ENCODE data around the gene MTA2.
"Not testable (repeated sequence)": the region's sequence is repeated elsewhere in the genome, so short reads cannot be mapped to it uniquely, and the experiment has no call there.

MTA2 gene

GRCh38 chr11:62569611-62570010, 32.1 kb downstream of the MTA2 start:
- Histone ChIP-seq H3K9me3 (ENCODE audit: control insufficient read depth in 2 of 2, low read length in 2 of 2) (no peaks in the 10 kb centered on the region), H3K4me1 (ENCODE audit: control insufficient read depth in 2 of 2, insufficient read depth in 2 of 2, low read length in 2 of 2) (peaks cover 9 to 15% of the 10 kb centered on the region in 2 donors), H3K27ac (ENCODE audit: low read depth in 2 of 2, low read length in 2 of 2) (no peak overlapping the region), H3K4me3 (ENCODE audit: low read length in 2 of 2) (no peak overlapping the region), H3K9ac (ENCODE audit: low read depth in 1 of 2, low read length in 2 of 2) (no peak overlapping the region), H3K36me3 (ENCODE audit: control insufficient read depth in 2 of 2, insufficient read depth in 2 of 2, low read length in 2 of 2) (peaks cover 43 to 51% of the 10 kb centered on the region in 2 donors), H3K27me3 (ENCODE audit: control insufficient read depth in 2 of 2, insufficient read depth in 2 of 2, low read length in 2 of 2) (no peaks in the 10 kb centered on the region)

- H3K9me3 ChIP-seq (ENCODE audit: control insufficient read depth in 2 of 2, low read length in 2 of 2), result no peaks in the 10 kb centered on the region
- peaks cover 0 to 4% of the 10 kb centered on the region in 2 donors for H3K4me1 ChIP-seq (ENCODE audit: control insufficient read depth in 2 of 2, insufficient read depth in 2 of 2, low read length in 2 of 2)
- peaks cover 50 to 65% of the 10 kb centered on the region in 2 donors for H3K36me3 ChIP-seq (ENCODE audit: control insufficient read depth in 2 of 2, insufficient read depth in 2 of 2, low read length in 2 of 2)
- no peak overlapping the region for H3K27ac ChIP-seq (ENCODE audit: low read depth in 2 of 2, low read length in 2 of 2)
- H3K4me3 ChIP-seq (ENCODE audit: low read length in 2 of 2), result no peak overlapping the region
- no peak overlapping the region for H3K9ac ChIP-seq (ENCODE audit: low read depth in 1 of 2, low read length in 2 of 2)
- H3K27me3 ChIP-seq (ENCODE audit: control insufficient read depth in 2 of 2, insufficient read depth in 2 of 2, low read length in 2 of 2), result no peaks in the 10 kb centered on the region
Measured at GRCh38 chr11:62567018-62567633, 34.5 kb downstream of the MTA2 start.

- no peaks in the 10 kb centered on the region for H3K9me3 ChIP-seq (ENCODE audit: control insufficient read depth in 2 of 2, low read length in 2 of 2)
- H3K4me3 ChIP-seq (ENCODE audit: low read length in 2 of 2), result no peak overlapping the region
- H3K36me3 ChIP-seq (ENCODE audit: control insufficient read depth in 2 of 2, insufficient read depth in 2 of 2, low read length in 2 of 2), result peaks cover 45 to 62% of the 10 kb centered on the region in 2 donors
- H3K27me3 ChIP-seq (ENCODE audit: control insufficient read depth in 2 of 2, insufficient read depth in 2 of 2, low read length in 2 of 2), result no peaks in the 10 kb centered on the region
- H3K9ac ChIP-seq (ENCODE audit: low read depth in 1 of 2, low read length in 2 of 2), result no peak overlapping the region
- no peaks in the 10 kb centered on the region for H3K4me1 ChIP-seq (ENCODE audit: control insufficient read depth in 2 of 2, insufficient read depth in 2 of 2, low read length in 2 of 2)
- H3K27ac ChIP-seq (ENCODE audit: low read depth in 2 of 2, low read length in 2 of 2), result no peak overlapping the region
Measured at GRCh38 chr11:62566247-62566646, 35.4 kb downstream of the MTA2 start.

- Histone ChIP-seq H3K27ac (ENCODE audit: low read depth in 2 of 2, low read length in 2 of 2) (no peak overlapping the region), H3K4me3 (ENCODE audit: low read length in 2 of 2) (no peak overlapping the region), H3K9me3 (ENCODE audit: control insufficient read depth in 2 of 2, low read length in 2 of 2) (no peaks in the 10 kb centered on the region), H3K9ac (ENCODE audit: low read depth in 1 of 2, low read length in 2 of 2) (no peak overlapping the region), H3K4me1 (ENCODE audit: control insufficient read depth in 2 of 2, insufficient read depth in 2 of 2, low read length in 2 of 2) (peaks cover 3 to 5% of the 10 kb centered on the region in 2 donors), H3K36me3 (ENCODE audit: control insufficient read depth in 2 of 2, insufficient read depth in 2 of 2, low read length in 2 of 2) (peaks cover 37 to 54% of the 10 kb centered on the region in 2 donors), H3K27me3 (ENCODE audit: control insufficient read depth in 2 of 2, insufficient read depth in 2 of 2, low read length in 2 of 2) (no peaks in the 10 kb centered on the region)
Measured at GRCh38 chr11:62565100-62565802, 36.4 kb downstream of the MTA2 start.

GRCh38 chr11:62561677-62562230, 39.9 kb downstream of the MTA2 start:
- not testable (repeated sequence) for H3K27ac ChIP-seq (ENCODE audit: low read depth in 2 of 2, low read length in 2 of 2); H3K9ac ChIP-seq (ENCODE audit: low read depth in 1 of 2, low read length in 2 of 2); H3K27me3 ChIP-seq (ENCODE audit: control insufficient read depth in 2 of 2, insufficient read depth in 2 of 2, low read length in 2 of 2); H3K4me3 ChIP-seq (ENCODE audit: low read length in 2 of 2); H3K9me3 ChIP-seq (ENCODE audit: control insufficient read depth in 2 of 2, low read length in 2 of 2)
- Histone ChIP-seq H3K36me3 (ENCODE audit: control insufficient read depth in 2 of 2, insufficient read depth in 2 of 2, low read length in 2 of 2) (peaks cover 38 to 53% of the 10 kb centered on the region in 2 donors), H3K4me1 (ENCODE audit: control insufficient read depth in 2 of 2, insufficient read depth in 2 of 2, low read length in 2 of 2) (peaks cover 21 to 24% of the 10 kb centered on the region in 2 donors)

- Histone ChIP-seq H3K27ac (ENCODE audit: low read depth in 2 of 2, low read length in 2 of 2) (peak overlapping the region; percentile 26 to 65), H3K36me3 (ENCODE audit: control insufficient read depth in 2 of 2, insufficient read depth in 2 of 2, low read length in 2 of 2) (peaks cover 28 to 42% of the 10 kb centered on the region in 2 donors), H3K9ac (ENCODE audit: low read depth in 1 of 2, low read length in 2 of 2) (peak overlapping the region in 1 of 2 donors; percentile 16)
Measured at GRCh38 chr11:62560566-62561103, 41.0 kb downstream of the MTA2 start.

GRCh38 chr11:62559626-62560025, 42.0 kb downstream of the MTA2 start:
- H3K9ac ChIP-seq (ENCODE audit: low read depth in 1 of 2, low read length in 2 of 2); H3K27me3 ChIP-seq (ENCODE audit: control insufficient read depth in 2 of 2, insufficient read depth in 2 of 2, low read length in 2 of 2); H3K9me3 ChIP-seq (ENCODE audit: control insufficient read depth in 2 of 2, low read length in 2 of 2); H3K4me3 ChIP-seq (ENCODE audit: low read length in 2 of 2): not testable (repeated sequence)
- H3K4me1 ChIP-seq (ENCODE audit: control insufficient read depth in 2 of 2, insufficient read depth in 2 of 2, low read length in 2 of 2), result peaks cover 43 to 46% of the 10 kb centered on the region in 2 donors
- peaks cover 26 to 35% of the 10 kb centered on the region in 2 donors for H3K36me3 ChIP-seq (ENCODE audit: control insufficient read depth in 2 of 2, insufficient read depth in 2 of 2, low read length in 2 of 2)
- peak overlapping the region; percentile 10 to 16 for H3K27ac ChIP-seq (ENCODE audit: low read depth in 2 of 2, low read length in 2 of 2)

More at GRCh38 chr11:62560566-62561103, 41.0 kb downstream of the MTA2 start:
- peaks cover 33 to 36% of the 10 kb centered on the region in 2 donors for H3K4me1 ChIP-seq (ENCODE audit: control insufficient read depth in 2 of 2, insufficient read depth in 2 of 2, low read length in 2 of 2)
- H3K27me3 ChIP-seq (ENCODE audit: control insufficient read depth in 2 of 2, insufficient read depth in 2 of 2, low read length in 2 of 2), result no peaks in the 10 kb centered on the region
- no peak overlapping the region for H3K4me3 ChIP-seq (ENCODE audit: low read length in 2 of 2)
- no peaks in the 10 kb centered on the region for H3K9me3 ChIP-seq (ENCODE audit: control insufficient read depth in 2 of 2, low read length in 2 of 2)

GRCh38 chr11:62559204-62559603, 42.5 kb downstream of the MTA2 start:
- H3K27me3 ChIP-seq (ENCODE audit: control insufficient read depth in 2 of 2, insufficient read depth in 2 of 2, low read length in 2 of 2), result no peaks in the 10 kb centered on the region
- no peak overlapping the region for H3K9ac ChIP-seq (ENCODE audit: low read depth in 1 of 2, low read length in 2 of 2)
- H3K36me3 ChIP-seq (ENCODE audit: control insufficient read depth in 2 of 2, insufficient read depth in 2 of 2, low read length in 2 of 2), result peaks cover 26 to 35% of the 10 kb centered on the region in 2 donors
- H3K4me3 ChIP-seq (ENCODE audit: low read length in 2 of 2), result no peak overlapping the region
- no peak overlapping the region for H3K27ac ChIP-seq (ENCODE audit: low read depth in 2 of 2, low read length in 2 of 2)
- H3K4me1 ChIP-seq (ENCODE audit: control insufficient read depth in 2 of 2, insufficient read depth in 2 of 2, low read length in 2 of 2), result peaks cover 47 to 50% of the 10 kb centered on the region in 2 donors
- H3K9me3 ChIP-seq (ENCODE audit: control insufficient read depth in 2 of 2, low read length in 2 of 2), result no peaks in the 10 kb centered on the region

- Histone ChIP-seq H3K36me3 (ENCODE audit: control insufficient read depth in 2 of 2, insufficient read depth in 2 of 2, low read length in 2 of 2) (peaks cover 23 to 32% of the 10 kb centered on the region in 2 donors), H3K27me3 (ENCODE audit: control insufficient read depth in 2 of 2, insufficient read depth in 2 of 2, low read length in 2 of 2) (no peaks in the 10 kb centered on the region), H3K4me1 (ENCODE audit: control insufficient read depth in 2 of 2, insufficient read depth in 2 of 2, low read length in 2 of 2) (peaks cover 52 to 55% of the 10 kb centered on the region in 2 donors), H3K27ac (ENCODE audit: low read depth in 2 of 2, low read length in 2 of 2) (no peak overlapping the region), H3K9ac (ENCODE audit: low read depth in 1 of 2, low read length in 2 of 2) (peak overlapping the region in 1 of 2 donors; percentile 14), H3K9me3 (ENCODE audit: control insufficient read depth in 2 of 2, low read length in 2 of 2) (no peaks in the 10 kb centered on the region), H3K4me3 (ENCODE audit: low read length in 2 of 2) (no peak overlapping the region)
Measured at GRCh38 chr11:62558669-62559068, 43.0 kb downstream of the MTA2 start.

Data from mucosa of rectum (tissue), 2 donors.